Neural cell (in vitro differentiated cells): ENCODE data around the gene NR2C2. TPM values are rescaled to one million over a fixed set of nuclear protein-coding genes. Genes with fewer than 3 reads are reported as not detected.

ENCODE experiments used
- H2AFZ ChIP-seq: fragments of 200-600, 300-800 bp; sonication (generic), shearing (Covaris generic); 2 replicates; pipeline ENCODE4 v1.6.0; 2014; ENCODE audit warnings: low read depth, mild to moderate bottlenecking, antibody characterized with exemption, low read length, moderate library complexity
- H3F3A ChIP-seq: fragments of 200-600 bp; shearing (Covaris generic); 2 replicates; pipeline ENCODE4 v1.6.1; 2016; ENCODE audit warnings: mild to moderate bottlenecking, moderate library complexity, mixed read lengths, antibody characterized with exemption, low read length; ENCODE audit not compliant: insufficient read depth, poor library complexity, severe bottlenecking
- H3K27ac ChIP-seq: fragments of 200-600, 300-800 bp; sonication (generic), shearing (Covaris generic); 2 replicates; pipeline ENCODE4 v1.5.1; 2014; ENCODE audit warnings: mild to moderate bottlenecking, low read length, moderate library complexity
- H3K27me3 ChIP-seq: fragments of 300-800, 200-600 bp; sonication (generic), shearing (Covaris generic); 2 replicates; pipeline ENCODE4 v1.6.0; 2014; ENCODE audit warnings: mild to moderate bottlenecking, low read depth, low read length, moderate library complexity; ENCODE audit not compliant: insufficient read depth
- H3K36me3 ChIP-seq: fragments of 300-800, 200-600 bp; sonication (generic), shearing (Covaris generic); 2 replicates; pipeline ENCODE4 v1.5.1; 2014; ENCODE audit warnings: mild to moderate bottlenecking, antibody characterized with exemption, low read length, moderate library complexity; ENCODE audit not compliant: insufficient read depth
- H3K4me2 ChIP-seq: fragments of 300-800, 200-600 bp; sonication (generic), shearing (Covaris generic); 2 replicates; pipeline ENCODE4 v1.6.0; 2014; ENCODE audit warnings: mild to moderate bottlenecking, low read length
- H3K4me3 ChIP-seq: fragments of 300-800, 200-600 bp; sonication (generic), shearing (Covaris generic); 2 replicates; pipeline ENCODE4 v1.5.1; 2014; ENCODE audit warnings: mild to moderate bottlenecking, low read length, moderate library complexity
- H3K79me2 ChIP-seq: fragments of 200-600 bp; shearing (Covaris generic); replicated peaks from 2 replicates; pipeline ENCODE4 v1.6.0; 2014; ENCODE audit warnings: mild to moderate bottlenecking, low read length, moderate library complexity; ENCODE audit not compliant: insufficient read depth
- H3K9ac ChIP-seq: fragments of 300-800, 200-600 bp; sonication (generic), shearing (Covaris generic); 2 replicates; pipeline ENCODE4 v1.6.1; 2016; ENCODE audit warnings: mild to moderate bottlenecking, low read length, mixed read lengths
- H3K9me2 ChIP-seq: fragments of 200-600 bp; shearing (Covaris generic); 2 replicates; pipeline ENCODE4 v1.6.1; 2016; ENCODE audit warnings: mild to moderate bottlenecking, low read length, mixed read lengths; ENCODE audit not compliant: insufficient read depth
- H3K9me3 ChIP-seq: fragments of 200-600, 300-800 bp; sonication (generic), shearing (Covaris generic); 2 replicates; pipeline ENCODE4 v1.6.1; 2016; ENCODE audit warnings: mild to moderate bottlenecking, mixed run types, low read length, moderate library complexity, mixed read lengths
- H4K20me1 ChIP-seq: fragments of 200-600 bp; shearing (Covaris generic); 2 replicates; pipeline ENCODE4 v1.6.1; 2016; ENCODE audit warnings: mild to moderate bottlenecking, mixed run types; ENCODE audit not compliant: insufficient read depth
- CTCF ChIP-seq: fragments of 450-650 bp; IDR thresholded peaks from 2 replicates; pipeline ENCODE4 v1.5.1; 2014; ENCODE audit warnings: antibody characterized with exemption, mild to moderate bottlenecking, moderate library complexity; ENCODE audit not compliant: poor library complexity, severe bottlenecking
- EP300 ChIP-seq: fragments of 450-650 bp; conservative IDR thresholded peaks from 2 replicates; pipeline ENCODE4 v1.6.1; 2014; ENCODE audit warnings: antibody characterized with exemption, mild to moderate bottlenecking, moderate library complexity; ENCODE audit not compliant: poor library complexity, severe bottlenecking
- EZH2 ChIP-seq: fragments of 200-600, 300-800 bp; shearing (Covaris generic), sonication (generic); IDR thresholded peaks from 2 replicates; pipeline ENCODE4 v1.6.1; 2014; ENCODE audit warnings: antibody characterized with exemption, low read length, borderline replicate concordance, mild to moderate bottlenecking; ENCODE audit not compliant: insufficient read depth, poor library complexity, severe bottlenecking
- MXI1 ChIP-seq: fragments of 450-650 bp; conservative IDR thresholded peaks from 2 replicates; pipeline ENCODE4 v1.6.1; 2014; ENCODE audit warnings: antibody characterized with exemption, mild to moderate bottlenecking; ENCODE audit not compliant: poor library complexity, severe bottlenecking
- POLR2AphosphoS5 ChIP-seq: IDR thresholded peaks from 2 replicates; pipeline ENCODE4 v1.6.1; 2012
- RAD21 ChIP-seq: fragments of 450-650 bp; conservative IDR thresholded peaks from 2 replicates; pipeline ENCODE4 v1.6.1; 2014; ENCODE audit warnings: antibody characterized with exemption, mild to moderate bottlenecking, moderate library complexity
- REST ChIP-seq: IDR thresholded peaks from 2 replicates; pipeline ENCODE4 v1.6.1; 2012; ENCODE audit warnings: borderline replicate concordance
- SMC3 ChIP-seq: fragments of 450-650 bp; conservative IDR thresholded peaks from 2 replicates; pipeline ENCODE4 v1.6.1; 2014; ENCODE audit warnings: antibody characterized with exemption, mild to moderate bottlenecking, moderate library complexity; ENCODE audit not compliant: poor library complexity
- TAF1 ChIP-seq: IDR thresholded peaks from 2 replicates; pipeline ENCODE4 v1.6.1; 2012; ENCODE audit warnings: low read depth
- polyA plus RNA-seq: library from polyadenylated mRNA; depleted of rRNA; stranded (reverse); fragments of >200 nt; gene quantifications from 2 replicates; pipeline ENCODE4 v1.2.3, GENCODE V29; 2014

Gene NR2C2
- polyA plus RNA-seq, 1 donor from 2014 or later = 37.5 TPM

- peaks cover 6% of the 10 kb centered on the region for H3K79me2 ChIP-seq
Measured at GRCh38 chr3:14969671-14970070, 22.3 kb downstream of the NR2C2 start.

GRCh38 chr3:14976317-14976716, 28.9 kb downstream of the NR2C2 start:
- H3K4me2 ChIP-seq = no peak overlapping the region
- no peak overlapping the region for H3K4me3 ChIP-seq
- H3K9me3 ChIP-seq = no peaks in the 10 kb centered on the region
- H3K27ac ChIP-seq = no peak overlapping the region
- H2AFZ ChIP-seq = no peak overlapping the region
- no peaks in the 10 kb centered on the region for H3K9me2 ChIP-seq
- H4K20me1 ChIP-seq = no peaks in the 10 kb centered on the region
- no peaks in the 10 kb centered on the region for H3F3A ChIP-seq
- no peaks in the 10 kb centered on the region for H3K27me3 ChIP-seq
- H3K79me2 ChIP-seq = peaks cover 13% of the 10 kb centered on the region
- H3K9ac ChIP-seq = no peak overlapping the region
- no peak for TF ChIP-seq CTCF
- TF ChIP-seq TAF1 = no peak
- TF ChIP-seq EP300 = no peak
- no peak for TF ChIP-seq MXI1
- TF ChIP-seq RAD21 = no peak
- no peak for TF ChIP-seq SMC3
- TF ChIP-seq POLR2AphosphoS5 = no peak
- TF ChIP-seq REST = no peak
- no peak for TF ChIP-seq EZH2
- peaks cover 5% of the 10 kb centered on the region for H3K36me3 ChIP-seq

More at GRCh38 chr3:14969671-14970070, 22.3 kb downstream of the NR2C2 start:
- Histone ChIP-seq H3K9me2 (no peaks in the 10 kb centered on the region), H3K9ac (no peak overlapping the region), H3K4me2 (no peak overlapping the region), H2AFZ (no peak overlapping the region), H3K27ac (no peak overlapping the region), H3K27me3 (no peaks in the 10 kb centered on the region), H3K9me3 (peaks cover 4% of the 10 kb centered on the region), H3K4me3 (no peak overlapping the region), H4K20me1 (no peaks in the 10 kb centered on the region), H3F3A (no peaks in the 10 kb centered on the region), H3K36me3 (peaks cover 5% of the 10 kb centered on the region)
- TF ChIP-seq CTCF = no peak
- TF ChIP-seq SMC3 = no peak
- TF ChIP-seq EZH2 = no peak
- no peak for TF ChIP-seq POLR2AphosphoS5
- no peak for TF ChIP-seq TAF1
